H9 (cell line): ENCODE results near the gene C19orf73. TPM values are rescaled to one million over a fixed set of nuclear protein-coding genes. Genes with fewer than 3 reads are reported as not detected.
A peak's percentile ranks its signal among the peaks of the same experiment; 100 is the strongest.

Experiments
- DNase-seq: peaks from one replicate; pipeline ENCODE4 v3.0.0-alpha.2; 2017
- H2AFZ ChIP-seq: one replicate; pipeline ENCODE4 v1.6.1; 2013; ENCODE audit warnings: mild to moderate bottlenecking, low read length, control low read depth, moderate library complexity
- H2AK5ac ChIP-seq: 2 replicates; pipeline ENCODE4 v1.6.1; 2013; ENCODE audit warnings: low read length, control low read depth, mixed read lengths; ENCODE audit not compliant: insufficient read length
- H2BK120ac ChIP-seq: one replicate; pipeline ENCODE4 v1.6.1; 2013; ENCODE audit warnings: low read depth, mild to moderate bottlenecking, low read length, control low read depth, inconsistent platforms; ENCODE audit not compliant: poor library complexity, severe bottlenecking
- H2BK12ac ChIP-seq: 2 replicates; pipeline ENCODE4 v1.6.1; 2013; ENCODE audit warnings: low read length, control low read depth, mixed read lengths, low read depth; ENCODE audit not compliant: insufficient read length
- H2BK15ac ChIP-seq: 2 replicates; pipeline ENCODE4 v1.6.1; 2013; ENCODE audit warnings: low read depth, low read length, control low read depth
- H2BK20ac ChIP-seq: one replicate; pipeline ENCODE4 v1.6.1; 2013; ENCODE audit warnings: low read depth, mild to moderate bottlenecking, low read length, control low read depth, inconsistent platforms; ENCODE audit not compliant: poor library complexity, severe bottlenecking
- H2BK5ac ChIP-seq: 2 replicates; pipeline ENCODE4 v1.6.1; 2013; ENCODE audit warnings: low read length, control low read depth, mixed read lengths; ENCODE audit not compliant: insufficient read length
- H3K14ac ChIP-seq: 2 replicates; pipeline ENCODE4 v1.6.1; 2013; ENCODE audit warnings: low read length, control low read depth; ENCODE audit not compliant: insufficient read depth
- H3K18ac ChIP-seq: 2 replicates; pipeline ENCODE4 v1.6.1; 2013; ENCODE audit warnings: low read depth, mild to moderate bottlenecking, mixed read lengths, low read length, control low read depth; ENCODE audit not compliant: insufficient read length
- H3K23ac ChIP-seq: 2 replicates; pipeline ENCODE4 v1.6.1; 2013; ENCODE audit warnings: low read length, control low read depth, mixed read lengths, low read depth; ENCODE audit not compliant: insufficient read length
- H3K23me2 ChIP-seq: 2 replicates; pipeline ENCODE4 v1.6.1; 2013; ENCODE audit warnings: low read depth, mild to moderate bottlenecking, mixed read lengths, low read length, control low read depth; ENCODE audit not compliant: insufficient read length, poor library complexity, severe bottlenecking
- H3K27ac ChIP-seq: 2 replicates; pipeline ENCODE4 v1.5.1; 2013; ENCODE audit warnings: low read length, control low read depth, mixed read lengths, low read depth; ENCODE audit not compliant: insufficient read length
- H3K27me3 ChIP-seq: 2 replicates; pipeline ENCODE4 v1.6.1; 2013; ENCODE audit warnings: low read length, control low read depth, inconsistent platforms; ENCODE audit not compliant: insufficient read depth
- H3K4ac ChIP-seq: 2 replicates; pipeline ENCODE4 v1.6.1; 2013; ENCODE audit warnings: low read depth, mild to moderate bottlenecking, control low read depth, inconsistent platforms, low read length, moderate library complexity
- H3K4me1 ChIP-seq: 2 replicates; pipeline ENCODE4 v1.6.1; 2013; ENCODE audit warnings: low read length, control low read depth, inconsistent platforms; ENCODE audit not compliant: insufficient read depth
- H3K4me2 ChIP-seq: 2 replicates; pipeline ENCODE4 v1.6.1; 2013; ENCODE audit warnings: low read length, control low read depth, mixed read lengths; ENCODE audit not compliant: insufficient read length, insufficient read depth
- H3K56ac ChIP-seq: 2 replicates; pipeline ENCODE4 v1.6.1; 2013; ENCODE audit warnings: low read depth, mild to moderate bottlenecking, mixed read lengths, low read length, control low read depth; ENCODE audit not compliant: insufficient read length
- H3K79me1 ChIP-seq: 2 replicates; pipeline ENCODE4 v1.6.1; 2013; ENCODE audit warnings: low read depth, mild to moderate bottlenecking, moderate library complexity, low read length, control low read depth, inconsistent platforms; ENCODE audit not compliant: insufficient read depth, poor library complexity, severe bottlenecking
- H3K79me2 ChIP-seq: 2 replicates; pipeline ENCODE4 v1.6.1; 2013; ENCODE audit warnings: low read length, control low read depth, inconsistent platforms; ENCODE audit not compliant: insufficient read depth
- H3K9ac ChIP-seq: 2 replicates; pipeline ENCODE4 v1.6.1; 2013; ENCODE audit warnings: low read length, control low read depth, mixed read lengths; ENCODE audit not compliant: insufficient read length; ENCODE audit errors: extremely low read depth
- H3K9me3 ChIP-seq: one replicate; pipeline ENCODE4 v1.6.1; 2013; ENCODE audit warnings: low read depth, low read length, inconsistent platforms; ENCODE audit not compliant: control insufficient read depth
- H3T11ph ChIP-seq: one replicate; pipeline ENCODE4 v1.6.1; 2013; ENCODE audit warnings: mild to moderate bottlenecking, low read length, control low read depth, inconsistent platforms
- H4K20me1 ChIP-seq: one replicate; pipeline ENCODE4 v1.6.1; 2013; ENCODE audit not compliant: control insufficient read depth, insufficient read length, insufficient read depth
- H4K5ac ChIP-seq: 2 replicates; pipeline ENCODE4 v1.6.1; 2013; ENCODE audit warnings: low read depth, mild to moderate bottlenecking, mixed read lengths, low read length, control low read depth; ENCODE audit not compliant: insufficient read length
- H4K8ac ChIP-seq: replicated peaks from 2 replicates; pipeline ENCODE4 v1.6.1; 2013; ENCODE audit warnings: low read length, control low read depth, mixed read lengths, low read depth; ENCODE audit not compliant: insufficient read length
- H4K91ac ChIP-seq: 2 replicates; pipeline ENCODE4 v1.6.1; 2013; ENCODE audit warnings: low read depth, mild to moderate bottlenecking, moderate library complexity, mixed read lengths, low read length, control low read depth; ENCODE audit not compliant: insufficient read length
- H3K27ac Mint-ChIP-seq, 3 experiments: 2 replicates in 2 of 3; 3 replicates in 1 of 3; pipeline ENCODE4 v1.8.0; 2020 to 2021; ENCODE audit warnings: mixed read lengths in 3 of 3, mild to moderate bottlenecking in 1 of 3, moderate library complexity in 1 of 3
- H3K27me3 Mint-ChIP-seq: 2 replicates; pipeline ENCODE4 v1.8.0; 2021; ENCODE audit warnings: low read depth, mild to moderate bottlenecking, moderate library complexity, mixed read lengths
- H3K36me3 Mint-ChIP-seq, 3 experiments: 2 replicates in 2 of 3; 3 replicates in 1 of 3; pipeline ENCODE4 v1.8.0; 2020 to 2021; ENCODE audit warnings: low read depth in 3 of 3, mixed read lengths in 3 of 3; ENCODE audit not compliant: insufficient read depth in 1 of 3
- H3K4me1 Mint-ChIP-seq, 2 experiments: 2 replicates each; pipeline ENCODE4 v1.8.0; 2020; ENCODE audit warnings: mixed read lengths in 2 of 2
- H3K4me3 Mint-ChIP-seq, 2 experiments: 2 replicates in 1 of 2; 3 replicates in 1 of 2; pipeline ENCODE4 v1.8.0; 2020 to 2021; ENCODE audit warnings: mild to moderate bottlenecking in 2 of 2, mixed read lengths in 2 of 2, moderate library complexity in 1 of 2
- H3K9me3 Mint-ChIP-seq, 2 experiments: 2 replicates in 1 of 2; 3 replicates in 1 of 2; pipeline ENCODE4 v1.8.0; 2020; ENCODE audit warnings: mild to moderate bottlenecking in 2 of 2, mixed read lengths in 2 of 2, moderate library complexity in 1 of 2
- WGBS: extraction: QIAGEN DNeasy Blood & Tissue Kit; methylation state at CpG from one replicate; pipeline ENCODE4 v1.1.7; 2013; ENCODE audit warnings: missing lambda C conversion rate, low lambda C conversion rate, mixed read lengths; ENCODE audit not compliant: insufficient read length; ENCODE audit errors: extremely low coverage; 5-methylcytosine and 5-hydroxymethylcytosine counted together
- total RNA-seq: library from RNA; stranded (reverse); gene quantifications from 2 replicates; pipeline ENCODE4 v1.2.1, GENCODE V29; 2021
- TF ChIP-seq, protein P1 (sequence below): fragments of 200-600 bp; sonication (generic); conservative IDR thresholded peaks from 3 replicates; pipeline ENCODE4 v1.8.0; 2021; ENCODE audit warnings: antibody characterized with exemption, mild to moderate bottlenecking

C19orf73 gene
- total RNA-seq, 1 experiment from 2014 or later = 1.1 TPM

- Histone ChIP-seq H3K4me1 (peaks cover 7% of the 10 kb centered on the region; the same call in 1 of the 2 replicates), H2BK15ac (no peak within 1 kb of the TSS), H4K5ac (no peak within 1 kb of the TSS), H3K23ac (no peak within 1 kb of the TSS), H3K27me3 (no peaks in the 10 kb centered on the region; the same call in 1 of the 2 replicates), H3K9me3 (no peaks in the 10 kb centered on the region), H3K27ac (no peak within 1 kb of the TSS), H3K14ac (no peak within 1 kb of the TSS), H2AK5ac (no peak within 1 kb of the TSS), H3K4me2 (peak within 1 kb of the TSS; percentile 14), H2BK120ac (no peak within 1 kb of the TSS), H3K18ac (no peak within 1 kb of the TSS), H2BK5ac (no peak within 1 kb of the TSS), H2BK20ac (no peak within 1 kb of the TSS), H4K20me1 (no peaks in the 10 kb centered on the region), H3T11ph (no peak within 1 kb of the TSS), H4K8ac (no peak within 1 kb of the TSS), H4K91ac (no peak within 1 kb of the TSS), H3K79me2 (no peaks in the 10 kb centered on the region), H2AFZ (no peak within 1 kb of the TSS), H3K23me2 (peaks cover 19% of the 10 kb centered on the region), H3K4ac (no peak within 1 kb of the TSS), H3K79me1 (no peaks in the 10 kb centered on the region), H3K9ac (no peak within 1 kb of the TSS), H3K56ac (no peak within 1 kb of the TSS), H2BK12ac (no peak within 1 kb of the TSS)
- TF ChIP-seq, protein P1, sequence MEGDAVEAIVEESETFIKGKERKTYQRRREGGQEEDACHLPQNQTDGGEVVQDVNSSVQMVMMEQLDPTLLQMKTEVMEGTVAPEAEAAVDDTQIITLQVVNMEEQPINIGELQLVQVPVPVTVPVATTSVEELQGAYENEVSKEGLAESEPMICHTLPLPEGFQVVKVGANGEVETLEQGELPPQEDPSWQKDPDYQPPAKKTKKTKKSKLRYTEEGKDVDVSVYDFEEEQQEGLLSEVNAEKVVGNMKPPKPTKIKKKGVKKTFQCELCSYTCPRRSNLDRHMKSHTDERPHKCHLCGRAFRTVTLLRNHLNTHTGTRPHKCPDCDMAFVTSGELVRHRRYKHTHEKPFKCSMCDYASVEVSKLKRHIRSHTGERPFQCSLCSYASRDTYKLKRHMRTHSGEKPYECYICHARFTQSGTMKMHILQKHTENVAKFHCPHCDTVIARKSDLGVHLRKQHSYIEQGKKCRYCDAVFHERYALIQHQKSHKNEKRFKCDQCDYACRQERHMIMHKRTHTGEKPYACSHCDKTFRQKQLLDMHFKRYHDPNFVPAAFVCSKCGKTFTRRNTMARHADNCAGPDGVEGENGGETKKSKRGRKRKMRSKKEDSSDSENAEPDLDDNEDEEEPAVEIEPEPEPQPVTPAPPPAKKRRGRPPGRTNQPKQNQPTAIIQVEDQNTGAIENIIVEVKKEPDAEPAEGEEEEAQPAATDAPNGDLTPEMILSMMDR = no peak
- Mint-ChIP-seq H3K9me3 (peaks cover 0 to 6% of the 10 kb centered on the region in 2 experiments; a peak in 3 of 5 replicates), H3K36me3 (peaks cover 0 to 10% (median 0%) of the 10 kb centered on the region in 3 experiments; a peak in 3 of 7 replicates), H3K4me3 (peak within 1 kb of the TSS in 1 of 2 experiments; percentile 67; a peak in 3 of 5 replicates), H3K27ac (peak within 1 kb of the TSS in 2 of 3 experiments; percentile 52 to 56; a peak in 2 of 7 replicates), H3K27me3 (peaks cover 54% of the 10 kb centered on the region), H3K4me1 (peaks cover 20 to 50% of the 10 kb centered on the region in 2 experiments)
- no CpG with 5 or more reads among the region's 19 CpGs for WGBS
- DNase-seq = peak; percentile 52
Observed at GRCh38 chr19:49155005-49155819, 36.3 kb upstream of the C19orf73 start, which contains the start of gene HRC. HRC (minus strand) TSS chr19:49155396; CDS start chr19:49155237, 159 bp downstream.
